ENCODE measurements around the gene FAM193A.

- TF ChIP-seq, protein P1, sequence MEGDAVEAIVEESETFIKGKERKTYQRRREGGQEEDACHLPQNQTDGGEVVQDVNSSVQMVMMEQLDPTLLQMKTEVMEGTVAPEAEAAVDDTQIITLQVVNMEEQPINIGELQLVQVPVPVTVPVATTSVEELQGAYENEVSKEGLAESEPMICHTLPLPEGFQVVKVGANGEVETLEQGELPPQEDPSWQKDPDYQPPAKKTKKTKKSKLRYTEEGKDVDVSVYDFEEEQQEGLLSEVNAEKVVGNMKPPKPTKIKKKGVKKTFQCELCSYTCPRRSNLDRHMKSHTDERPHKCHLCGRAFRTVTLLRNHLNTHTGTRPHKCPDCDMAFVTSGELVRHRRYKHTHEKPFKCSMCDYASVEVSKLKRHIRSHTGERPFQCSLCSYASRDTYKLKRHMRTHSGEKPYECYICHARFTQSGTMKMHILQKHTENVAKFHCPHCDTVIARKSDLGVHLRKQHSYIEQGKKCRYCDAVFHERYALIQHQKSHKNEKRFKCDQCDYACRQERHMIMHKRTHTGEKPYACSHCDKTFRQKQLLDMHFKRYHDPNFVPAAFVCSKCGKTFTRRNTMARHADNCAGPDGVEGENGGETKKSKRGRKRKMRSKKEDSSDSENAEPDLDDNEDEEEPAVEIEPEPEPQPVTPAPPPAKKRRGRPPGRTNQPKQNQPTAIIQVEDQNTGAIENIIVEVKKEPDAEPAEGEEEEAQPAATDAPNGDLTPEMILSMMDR (IDR thresholded peaks at IDR 0.05): no peak
- TF ChIP-seq POLR2A (IDR thresholded peaks at IDR 0.05): no peak
Observed at GRCh38 chr4:2595436-2595835, 59.0 kb downstream of the FAM193A start.
